IMR-90 (cell line): ENCODE results near the gene CYP2W1. TPM values are rescaled to one million over a fixed set of nuclear protein-coding genes. Genes with fewer than 3 reads are reported as not detected.

ENCODE experiments used
- ATAC-seq: fragments of 200-7000 bp; cut with Tn5 transposase; 2 replicates; pipeline ENCODE4 v1.9.1; 2020; ENCODE audit warnings: low read depth, mild to moderate bottlenecking, moderate library complexity
- BruUV-seq: library from RNA; stranded (reverse); fragments of 400-500 nt; replicated peaks from 2 replicates; lab custom pipeline; 2021; lab: Mats Ljungman, UMichigan
- CTCF ChIA-PET: fragments of 300-600 bp; formaldehyde crosslinking; extraction: SDS; loops from one replicate; lab custom pipeline; 2021; ENCODE audit warnings: antibody characterized with exemption; lab: Yijun Ruan, JAX
- POLR2A ChIA-PET: fragments of 300-600 bp; sonication (Branson Sonifier 250); formaldehyde crosslinking; loops from one replicate; lab custom pipeline; 2022; ENCODE audit warnings: antibody characterized with exemption; ENCODE audit not compliant: unreplicated experiment; lab: Charles Lee
- DNase-seq: peaks from one replicate; pipeline ENCODE4 v3.0.0; 2013
- H2AFZ ChIP-seq: replicated peaks from 2 replicates; pipeline ENCODE3; 2013; ENCODE audit warnings: low read length, mild to moderate bottlenecking; ENCODE audit not compliant: poor library complexity
- H2AK5ac ChIP-seq: 2 replicates; pipeline ENCODE4 v1.6.1; 2013; ENCODE audit warnings: low read depth, low read length, inconsistent platforms
- H2AK9ac ChIP-seq: replicated peaks from 2 replicates; pipeline ENCODE3; 2013; ENCODE audit warnings: mild to moderate bottlenecking, low read depth, low read length, moderate library complexity; ENCODE audit not compliant: poor library complexity
- H2BK120ac ChIP-seq: 2 replicates; pipeline ENCODE4 v1.6.1; 2013; ENCODE audit warnings: low read depth, low read length, inconsistent platforms
- H2BK15ac ChIP-seq: 3 replicates; pipeline ENCODE4 v1.6.1; 2013; ENCODE audit warnings: low read depth, low read length, inconsistent platforms
- H2BK20ac ChIP-seq: 2 replicates; pipeline ENCODE4 v1.6.1; 2013; ENCODE audit warnings: low read depth, mild to moderate bottlenecking, inconsistent platforms, low read length, moderate library complexity
- H2BK5ac ChIP-seq: 2 replicates; pipeline ENCODE4 v1.6.1; 2013; ENCODE audit warnings: mild to moderate bottlenecking, low read depth, low read length, inconsistent platforms; ENCODE audit not compliant: poor library complexity, severe bottlenecking
- H3K14ac ChIP-seq: replicated peaks from 2 replicates; pipeline ENCODE4 v1.6.1; 2013; ENCODE audit warnings: low read depth, low read length, inconsistent platforms
- H3K18ac ChIP-seq: 2 replicates; pipeline ENCODE4 v1.6.1; 2013; ENCODE audit warnings: low read depth, low read length, control low read depth
- H3K23ac ChIP-seq: 2 replicates; pipeline ENCODE4 v1.6.1; 2013; ENCODE audit warnings: low read depth, low read length, inconsistent platforms
- H3K27ac ChIP-seq: 2 replicates; pipeline ENCODE4 v1.5.1; 2013; ENCODE audit warnings: mild to moderate bottlenecking, control low read depth, low read length; ENCODE audit not compliant: insufficient read depth
- H3K27me3 ChIP-seq: 2 replicates; pipeline ENCODE4 v1.6.1; 2013; ENCODE audit warnings: low read length; ENCODE audit not compliant: control insufficient read depth, insufficient read depth
- H3K36me3 ChIP-seq: 2 replicates; pipeline ENCODE4 v1.6.1; 2013; ENCODE audit warnings: low read length, mixed read lengths; ENCODE audit not compliant: control insufficient read depth, insufficient read depth
- H3K4ac ChIP-seq: 2 replicates; pipeline ENCODE4 v1.6.1; 2013; ENCODE audit warnings: low read depth, low read length, inconsistent platforms
- H3K4me1 ChIP-seq: 2 replicates; pipeline ENCODE4 v1.6.1; 2013; ENCODE audit warnings: low read length, mixed read lengths; ENCODE audit not compliant: control insufficient read depth, insufficient read depth
- H3K4me2 ChIP-seq: 2 replicates; pipeline ENCODE4 v1.6.1; 2013; ENCODE audit warnings: low read depth, mild to moderate bottlenecking, control low read depth, low read length, moderate library complexity
- H3K4me3 ChIP-seq: 2 replicates; pipeline ENCODE4 v1.5.1; 2013; ENCODE audit warnings: low read depth, mild to moderate bottlenecking, control low read depth, low read length, moderate library complexity; ENCODE audit not compliant: insufficient read depth
- H3K56ac ChIP-seq: 2 replicates; pipeline ENCODE4 v1.6.1; 2013; ENCODE audit warnings: low read length, inconsistent platforms; ENCODE audit not compliant: insufficient read depth; ENCODE audit errors: extremely low read depth
- H3K79me1 ChIP-seq, 2 experiments: 2 replicates each; pipeline ENCODE4 v1.6.1; 2013; ENCODE audit warnings: low read length in 2 of 2, inconsistent platforms in 1 of 2, low read depth in 1 of 2
- H3K9ac ChIP-seq: 2 replicates; pipeline ENCODE4 v1.6.1; 2013; ENCODE audit warnings: low read depth, low read length, control low read depth
- H3K9me1 ChIP-seq: 2 replicates; pipeline ENCODE4 v1.6.1; 2013; ENCODE audit warnings: low read length, inconsistent platforms; ENCODE audit not compliant: insufficient read depth
- H3K9me3 ChIP-seq: 2 replicates; pipeline ENCODE4 v1.6.1; 2013; ENCODE audit warnings: low read length; ENCODE audit not compliant: control insufficient read depth, insufficient read depth
- H4K20me1 ChIP-seq: 2 replicates; pipeline ENCODE4 v1.6.1; 2013; ENCODE audit warnings: low read length, inconsistent platforms; ENCODE audit not compliant: insufficient read depth
- H4K5ac ChIP-seq: 2 replicates; pipeline ENCODE4 v1.6.1; 2013; ENCODE audit warnings: mild to moderate bottlenecking, low read depth, low read length, control low read depth
- H4K8ac ChIP-seq, 2 experiments: 2 replicates each; pipeline ENCODE4 v1.6.1; 2013; ENCODE audit warnings: low read depth in 2 of 2, low read length in 2 of 2, control low read depth in 1 of 2, inconsistent platforms in 1 of 2
- H4K91ac ChIP-seq: 2 replicates; pipeline ENCODE4 v1.6.1; 2013; ENCODE audit warnings: low read depth, low read length, inconsistent platforms; ENCODE audit not compliant: insufficient read depth
- MAZ ChIP-seq: IDR thresholded peaks from 2 replicates; pipeline ENCODE4 v1.6.1; 2012; ENCODE audit warnings: low read depth, mild to moderate bottlenecking, low read length, improper control_type of control experiment, moderate library complexity, borderline replicate concordance
- RAD21 ChIP-seq: IDR thresholded peaks from 2 replicates; pipeline ENCODE4 v1.6.1; 2012; ENCODE audit warnings: low read length, improper control_type of control experiment
- WGBS, 2 experiments: methylation state at CpG; one replicate each; pipeline versions ENCODE4 v1.1.5 to v1.1.7; 2013; ENCODE audit warnings: missing lambda C conversion rate in 2 of 2; ENCODE audit not compliant: insufficient read length in 1 of 2; ENCODE audit errors: extremely low coverage in 2 of 2; 5-methylcytosine and 5-hydroxymethylcytosine counted together
- dilution Hi-C: fragments of 300-500 bp; cut with HindIII; formaldehyde crosslinking; loops from one replicate; pipeline ENCODE4 v1.14.3; 2018; ENCODE audit warnings: low sequenced_read_pairs; ENCODE audit not compliant: unreplicated experiment
- in situ Hi-C: fragments of 300-500 bp; cut with MboI; formaldehyde crosslinking; loops from 3 replicates; pipeline ENCODE4 v1.14.3; 2019; ENCODE audit warnings: low sequenced_read_pairs, inconsistent platforms, mixed read lengths
- intact Hi-C: fragments of 100-400 bp; cut with micrococcal nuclease; formaldehyde crosslinking; loops from 2 replicates; pipeline ENCODE4 v1.10.0; 2022
- polyA plus RNA-seq, 3 experiments: library from polyadenylated mRNA; depleted of rRNA; stranded (reverse); fragments of >200 nt; gene quantifications; 2 replicates each; pipeline ENCODE4 v1.2.3, GENCODE V29; 2012; ENCODE audit warnings: low replicate concordance in 1 of 3
- total RNA-seq: library from RNA; depleted of rRNA; stranded (reverse); fragments of >200 nt; gene quantifications from 2 replicates; pipeline ENCODE4 v1.2.3, GENCODE V29; 2012

The CYP2W1 gene
- total and polyA plus RNA-seq, 2 of the 4 experiments (the other 2 are of a cell fraction): not detected

- TF ChIP-seq RAD21: no peak
Measured at GRCh38 chr7:990933-991728, 8.2 kb downstream of the CYP2W1 start (continued).

DNA sequence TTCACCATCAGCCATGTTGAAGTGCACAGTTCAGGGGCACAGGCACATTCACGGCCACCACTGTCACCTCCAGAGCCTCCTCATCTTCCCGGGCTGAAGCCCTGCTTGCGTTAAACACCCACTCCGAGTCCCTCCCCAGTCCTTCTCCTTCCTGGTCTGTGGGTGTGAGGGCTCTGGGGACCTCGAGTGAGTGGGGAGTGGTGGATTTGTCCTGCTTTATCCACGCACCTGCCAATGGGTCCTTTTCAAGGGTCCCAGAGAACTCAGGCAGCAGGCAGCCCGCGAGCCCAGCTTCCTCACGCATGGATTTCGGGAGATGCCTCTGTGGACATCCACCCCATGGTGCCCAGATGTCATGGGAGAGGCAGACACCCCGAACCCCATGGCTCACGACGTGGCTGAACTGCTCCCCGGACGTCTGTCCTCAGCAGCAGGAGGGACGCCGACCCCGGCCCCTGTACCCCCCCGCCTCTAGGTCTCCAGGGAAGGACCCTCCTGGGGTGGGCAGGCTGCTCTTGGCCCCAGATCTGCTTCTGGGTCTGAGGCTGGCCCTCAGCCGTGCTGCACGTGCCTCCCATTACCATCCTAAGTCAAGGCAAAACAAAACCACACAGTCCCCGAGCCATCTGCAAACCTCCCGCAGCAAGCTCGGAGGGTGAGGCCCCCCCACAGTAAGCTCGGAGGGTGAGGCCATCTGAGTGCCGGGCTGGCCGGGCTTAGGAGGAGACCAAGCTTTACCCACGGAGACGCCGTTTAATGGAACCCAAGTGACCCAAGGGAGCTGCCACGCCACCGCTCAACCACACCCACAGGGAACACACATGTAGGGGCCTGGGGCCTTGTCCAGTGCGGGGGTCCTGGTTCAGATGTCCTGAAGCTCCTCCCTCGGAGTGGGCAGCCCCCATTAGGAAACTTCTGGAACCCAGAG is 9.0 kb downstream of the CYP2W1 start:
- H3K79me1 ChIP-seq: no peaks in the 10 kb centered on the region
- ChIA-PET POLR2A (no interaction called here), CTCF (interaction anchor here (0.7 to 3.7 kb wide), 10 partner anchors 14 to 189 kb away, joined by 3 to 60 read pairs (median 4); no protein-coding TSS in a partner anchor)
- no peak overlapping the region for H3K4me2 ChIP-seq
- dilution Hi-C loops (no loop called here), intact Hi-C loops (loop anchor here (2.0 kb wide), 1 partner anchor 131 kb away; no protein-coding TSS in a partner anchor), in situ Hi-C loops (loop anchor here (5.0 to 10.0 kb wide), 2 partner anchors 70 to 183 kb away; no protein-coding TSS in a partner anchor)
- H2BK20ac ChIP-seq: no peak overlapping the region
- H4K8ac ChIP-seq: no peak overlapping the region
- H2AK5ac ChIP-seq: no peak overlapping the region
- H4K5ac ChIP-seq: no peak overlapping the region
- H3K4ac ChIP-seq: no peak overlapping the region
- H3K27me3 ChIP-seq: no peaks in the 10 kb centered on the region
- H3K9ac ChIP-seq: no peak overlapping the region
- H3K27ac ChIP-seq: no peak overlapping the region
- no peaks in the 10 kb centered on the region for H3K9me3 ChIP-seq
- H3K56ac ChIP-seq: no peak overlapping the region
- no peak overlapping the region for H2BK5ac ChIP-seq
- BruUV-seq: no TSS peak
- no peak overlapping the region for H4K91ac ChIP-seq
- H2AFZ ChIP-seq: no peak overlapping the region
- no peak overlapping the region for H3K14ac ChIP-seq
- H3K9me1 ChIP-seq: no peaks in the 10 kb centered on the region
- no peak overlapping the region for H2BK15ac ChIP-seq
- no peak overlapping the region for H2BK120ac ChIP-seq
- H3K4me3 ChIP-seq: no peak overlapping the region
- no peak overlapping the region for H3K18ac ChIP-seq
- no peak overlapping the region for H2AK9ac ChIP-seq
- peaks cover 9% of the 10 kb centered on the region; the same call in 1 of the 2 replicates for H4K20me1 ChIP-seq
- ATAC-seq (no peak), DNase-seq (no peak)
- no peak overlapping the region for H3K23ac ChIP-seq
- H3K36me3 ChIP-seq: peaks cover 2% of the 10 kb centered on the region; the same call in 1 of the 2 replicates
- no peak for TF ChIP-seq MAZ
- WGBS, 2 experiments: 81% methylated on average over 14 of the region's 34 CpGs; no CpG with 5 or more reads in 1 of the 2 experiments
- H3K4me1 ChIP-seq: no peaks in the 10 kb centered on the region
